ENCODE data around the gene VSTM2L. TPM values are rescaled to one million over a fixed set of nuclear protein-coding genes. Genes with fewer than 3 reads are reported as not detected.
"Not testable (repeated sequence)": the region's sequence is repeated elsewhere in the genome, so short reads cannot be mapped to it uniquely, and the experiment has no call there.

VSTM2L gene
- total RNA-seq = not detected

- Histone ChIP-seq H3K4me3 (ENCODE audit: low read length) (no peak within 1 kb of the TSS), H3K9me3 (ENCODE audit: low read depth, low read length) (no peaks in the 10 kb centered on the region), H3K4me1 (ENCODE audit: insufficient read depth, low read length) (no peaks in the 10 kb centered on the region), H3K27me3 (ENCODE audit: insufficient read depth, low read length) (peaks cover 38% of the 10 kb centered on the region)
Observed at GRCh38 chr20:37902504-37903313, at the start of gene VSTM2L. TSS of gene VSTM2L (plus strand) at chr20:37903127. CDS start at chr20:37903351, 224 bp downstream.

- Histone ChIP-seq H3K4me3 (ENCODE audit: low read length) (no peak overlapping the region), H3K27me3 (ENCODE audit: insufficient read depth, low read length) (no peaks in the 10 kb centered on the region), H3K9me3 (ENCODE audit: low read depth, low read length) (no peaks in the 10 kb centered on the region), H3K4me1 (ENCODE audit: insufficient read depth, low read length) (no peaks in the 10 kb centered on the region)
Observed at GRCh38 chr20:37853823-37854375, 49.0 kb upstream of the VSTM2L start.

GRCh38 chr20:37856034-37856433 lies 46.9 kb upstream of the VSTM2L start:
- H3K9me3 ChIP-seq (ENCODE audit: low read depth, low read length); H3K4me3 ChIP-seq (ENCODE audit: low read length); H3K27me3 ChIP-seq (ENCODE audit: insufficient read depth, low read length); H3K4me1 ChIP-seq (ENCODE audit: insufficient read depth, low read length): not testable (repeated sequence)

- Histone ChIP-seq H3K27me3 (ENCODE audit: insufficient read depth, low read length) (no peaks in the 10 kb centered on the region), H3K4me3 (ENCODE audit: low read length) (no peak overlapping the region), H3K4me1 (ENCODE audit: insufficient read depth, low read length) (no peaks in the 10 kb centered on the region), H3K9me3 (ENCODE audit: low read depth, low read length) (no peaks in the 10 kb centered on the region)
Observed at GRCh38 chr20:37856932-37857660, 45.8 kb upstream of the VSTM2L start.

GRCh38 chr20:37859406-37860171 lies 43.3 kb upstream of the VSTM2L start:
- H3K4me1 ChIP-seq (ENCODE audit: insufficient read depth, low read length) = no peaks in the 10 kb centered on the region
- H3K27me3 ChIP-seq (ENCODE audit: insufficient read depth, low read length) = no peaks in the 10 kb centered on the region
- no peaks in the 10 kb centered on the region for H3K9me3 ChIP-seq (ENCODE audit: low read depth, low read length)
- no peak overlapping the region for H3K4me3 ChIP-seq (ENCODE audit: low read length)

- no peaks in the 10 kb centered on the region for H3K4me1 ChIP-seq (ENCODE audit: insufficient read depth, low read length)
- no peak overlapping the region for H3K4me3 ChIP-seq (ENCODE audit: low read length)
- H3K9me3 ChIP-seq (ENCODE audit: low read depth, low read length) = no peaks in the 10 kb centered on the region
- H3K27me3 ChIP-seq (ENCODE audit: insufficient read depth, low read length) = no peaks in the 10 kb centered on the region
Observed at GRCh38 chr20:37863289-37863688, 39.6 kb upstream of the VSTM2L start.

- H3K4me1 ChIP-seq (ENCODE audit: insufficient read depth, low read length) = no peaks in the 10 kb centered on the region
- H3K4me3 ChIP-seq (ENCODE audit: low read length) = no peak overlapping the region
Observed at GRCh38 chr20:37864298-37864697, 38.6 kb upstream of the VSTM2L start.

GRCh38 chr20:37866051-37866450 lies 36.9 kb upstream of the VSTM2L start:
- Histone ChIP-seq H3K27me3 (ENCODE audit: insufficient read depth, low read length) (no peaks in the 10 kb centered on the region), H3K4me1 (ENCODE audit: insufficient read depth, low read length) (no peaks in the 10 kb centered on the region), H3K9me3 (ENCODE audit: low read depth, low read length) (no peaks in the 10 kb centered on the region), H3K4me3 (ENCODE audit: low read length) (no peak overlapping the region)

More at GRCh38 chr20:37864298-37864697, 38.6 kb upstream of the VSTM2L start:
- Histone ChIP-seq H3K27me3 (ENCODE audit: insufficient read depth, low read length) (no peaks in the 10 kb centered on the region), H3K9me3 (ENCODE audit: low read depth, low read length) (no peaks in the 10 kb centered on the region)

GRCh38 chr20:37867289-37868195 lies 35.4 kb upstream of the VSTM2L start:
- Histone ChIP-seq H3K9me3 (ENCODE audit: low read depth, low read length) (no peaks in the 10 kb centered on the region), H3K4me1 (ENCODE audit: insufficient read depth, low read length) (no peaks in the 10 kb centered on the region), H3K4me3 (ENCODE audit: low read length) (no peak overlapping the region), H3K27me3 (ENCODE audit: insufficient read depth, low read length) (no peaks in the 10 kb centered on the region)

GRCh38 chr20:37868851-37869333 lies 34.0 kb upstream of the VSTM2L start:
- Histone ChIP-seq H3K4me1 (ENCODE audit: insufficient read depth, low read length) (no peaks in the 10 kb centered on the region), H3K9me3 (ENCODE audit: low read depth, low read length) (no peaks in the 10 kb centered on the region), H3K4me3 (ENCODE audit: low read length) (no peak overlapping the region), H3K27me3 (ENCODE audit: insufficient read depth, low read length) (no peaks in the 10 kb centered on the region)

GRCh38 chr20:37869334-37869861 lies 33.5 kb upstream of the VSTM2L start:
- Histone ChIP-seq H3K27me3 (ENCODE audit: insufficient read depth, low read length) (no peaks in the 10 kb centered on the region), H3K9me3 (ENCODE audit: low read depth, low read length) (no peaks in the 10 kb centered on the region), H3K4me1 (ENCODE audit: insufficient read depth, low read length) (no peaks in the 10 kb centered on the region), H3K4me3 (ENCODE audit: low read length) (no peak overlapping the region)

GRCh38 chr20:37870294-37870693 lies 32.6 kb upstream of the VSTM2L start:
- H3K27me3 ChIP-seq (ENCODE audit: insufficient read depth, low read length) = no peaks in the 10 kb centered on the region
- H3K4me3 ChIP-seq (ENCODE audit: low read length) = no peak overlapping the region
- no peaks in the 10 kb centered on the region for H3K9me3 ChIP-seq (ENCODE audit: low read depth, low read length)
- no peaks in the 10 kb centered on the region for H3K4me1 ChIP-seq (ENCODE audit: insufficient read depth, low read length)

GRCh38 chr20:37871751-37872150 lies 31.2 kb upstream of the VSTM2L start:
- Histone ChIP-seq H3K4me1 (ENCODE audit: insufficient read depth, low read length) (no peaks in the 10 kb centered on the region), H3K27me3 (ENCODE audit: insufficient read depth, low read length) (no peaks in the 10 kb centered on the region), H3K9me3 (ENCODE audit: low read depth, low read length) (no peaks in the 10 kb centered on the region), H3K4me3 (ENCODE audit: low read length) (no peak overlapping the region)

GRCh38 chr20:37872161-37872560 lies 30.8 kb upstream of the VSTM2L start:
- Histone ChIP-seq H3K9me3 (ENCODE audit: low read depth, low read length) (no peaks in the 10 kb centered on the region), H3K4me3 (ENCODE audit: low read length) (no peak overlapping the region), H3K27me3 (ENCODE audit: insufficient read depth, low read length) (no peaks in the 10 kb centered on the region), H3K4me1 (ENCODE audit: insufficient read depth, low read length) (no peaks in the 10 kb centered on the region)

Measured in mononuclear cell (primary cell).